SJSA1 (cell line): ENCODE measurements around the gene OPN5. TPM values are rescaled to one million over a fixed set of nuclear protein-coding genes. Genes with fewer than 3 reads are reported as not detected.
"Not testable (repeated sequence)": the region's sequence is repeated elsewhere in the genome, so short reads cannot be mapped to it uniquely, and the experiment has no call there.

ENCODE experiments used
- DNase-seq, 2 experiments: peaks; one replicate each; pipeline ENCODE4 v3.0.0-alpha.2; 2015 to 2020; ENCODE audit warnings: low spot score in 2 of 2, low read depth in 1 of 2
- H3K27ac ChIP-seq: fragments of 250-450 bp; sonication (Bioruptor Pico); 2 replicates; pipeline ENCODE4 v1.5.1; 2020; ENCODE audit warnings: mild to moderate bottlenecking, moderate library complexity
- H3K27me3 ChIP-seq: fragments of 250-450 bp; sonication (Bioruptor Pico); replicated peaks from 2 replicates; pipeline ENCODE4 v1.5.1; 2020; ENCODE audit warnings: mild to moderate bottlenecking, moderate library complexity
- H3K36me3 ChIP-seq: fragments of 250-450 bp; sonication (Bioruptor Pico); 2 replicates; pipeline ENCODE4 v1.5.1; 2020; ENCODE audit warnings: mild to moderate bottlenecking
- H3K4me1 ChIP-seq: fragments of 250-450 bp; sonication (Bioruptor Pico); replicated peaks from 2 replicates; pipeline ENCODE4 v1.6.1; 2021; ENCODE audit warnings: mild to moderate bottlenecking
- H3K4me3 ChIP-seq: fragments of 250-450 bp; sonication (Bioruptor Pico); 2 replicates; pipeline ENCODE4 v1.5.1; 2020; ENCODE audit warnings: mild to moderate bottlenecking
- H3K9me3 ChIP-seq: fragments of 250-450 bp; sonication (Bioruptor Pico); replicated peaks from 2 replicates; pipeline ENCODE4 v1.5.1; 2020; ENCODE audit warnings: mild to moderate bottlenecking
- total RNA-seq: library from RNA; depleted of rRNA; stranded (reverse); fragments of >200 nt; shearing (Covaris generic); gene quantifications from 2 replicates; pipeline ENCODE4 v1.2.3, GENCODE V29; 2014; rRNA removed

Gene OPN5, protein sequence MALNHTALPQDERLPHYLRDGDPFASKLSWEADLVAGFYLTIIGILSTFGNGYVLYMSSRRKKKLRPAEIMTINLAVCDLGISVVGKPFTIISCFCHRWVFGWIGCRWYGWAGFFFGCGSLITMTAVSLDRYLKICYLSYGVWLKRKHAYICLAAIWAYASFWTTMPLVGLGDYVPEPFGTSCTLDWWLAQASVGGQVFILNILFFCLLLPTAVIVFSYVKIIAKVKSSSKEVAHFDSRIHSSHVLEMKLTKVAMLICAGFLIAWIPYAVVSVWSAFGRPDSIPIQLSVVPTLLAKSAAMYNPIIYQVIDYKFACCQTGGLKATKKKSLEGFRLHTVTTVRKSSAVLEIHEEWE
- total RNA-seq: not detected in 2 replicates

DNA sequence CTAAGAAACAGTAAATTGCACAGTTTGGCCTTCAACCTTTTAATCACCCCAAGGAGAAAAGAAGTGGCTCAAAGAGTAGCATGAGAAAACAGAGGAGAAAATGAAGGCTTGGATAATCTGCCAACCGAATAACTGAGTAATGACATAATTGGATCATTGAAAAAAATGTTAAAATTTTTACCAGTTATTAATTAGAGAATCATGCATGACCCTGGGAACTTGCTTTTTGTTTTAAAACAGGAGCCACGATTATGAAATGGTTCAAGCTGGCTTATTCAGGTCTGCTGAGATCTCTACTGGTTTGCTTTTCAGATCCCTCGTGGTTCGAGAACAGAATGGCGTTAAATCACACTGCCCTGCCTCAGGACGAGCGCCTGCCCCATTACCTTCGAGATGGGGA is at the start of gene OPN5:
OPN5 (plus strand) TSS at position 301 of the 400 bp plus-strand sequence; CDS start at position 336, 35 bp downstream.
- no peak for DNase-seq
- Histone ChIP-seq H3K27ac (no peak within 1 kb of the TSS), H3K9me3 (no peaks in the 10 kb centered on the region), H3K4me3 (no peak within 1 kb of the TSS), H3K36me3 (no peaks in the 10 kb centered on the region), H3K4me1 (0 out of 2 replicates have a peak, but pooled peaks cover 3% of the 10 kb centered on the region), H3K27me3 (no peaks in the 10 kb centered on the region)

DNA sequence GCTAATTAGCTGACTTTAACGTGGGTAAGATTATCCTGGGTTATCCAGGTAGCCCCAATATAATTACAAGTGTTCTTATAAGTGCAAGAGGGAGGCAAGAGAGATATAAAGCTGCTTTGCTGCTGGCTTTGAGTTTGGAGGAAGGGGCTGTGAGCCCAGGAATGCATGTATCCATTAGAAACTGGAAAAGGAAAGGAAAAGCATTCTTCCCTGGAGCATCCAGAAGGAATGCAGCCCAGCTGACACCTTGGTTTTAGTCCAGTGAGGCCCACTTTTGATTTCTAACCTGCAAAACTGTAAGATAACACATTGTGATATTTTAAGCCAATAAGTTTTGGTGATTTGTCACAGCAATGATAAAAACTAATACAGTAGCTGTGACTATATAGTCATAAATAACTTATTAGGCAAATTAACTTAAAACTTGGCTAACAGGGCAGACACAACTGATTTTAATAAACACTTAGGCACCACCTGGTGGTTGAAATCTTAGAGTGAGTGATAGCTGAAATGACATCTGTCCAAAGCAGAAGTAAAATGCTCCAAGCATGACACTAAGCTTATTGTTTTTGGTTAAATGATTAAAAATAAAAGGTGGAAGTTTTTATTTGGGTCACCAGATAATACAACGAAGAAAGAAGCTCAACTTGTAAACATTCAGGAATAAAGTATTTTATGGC is 47.8 kb upstream of the OPN5 start:
- Histone ChIP-seq H3K4me1 (no peaks in the 10 kb centered on the region), H3K27ac (no peak overlapping the region), H3K36me3 (no peaks in the 10 kb centered on the region), H3K4me3 (no peak overlapping the region), H3K27me3 (no peaks in the 10 kb centered on the region), H3K9me3 (no peaks in the 10 kb centered on the region)
- no peak for DNase-seq

DNA sequence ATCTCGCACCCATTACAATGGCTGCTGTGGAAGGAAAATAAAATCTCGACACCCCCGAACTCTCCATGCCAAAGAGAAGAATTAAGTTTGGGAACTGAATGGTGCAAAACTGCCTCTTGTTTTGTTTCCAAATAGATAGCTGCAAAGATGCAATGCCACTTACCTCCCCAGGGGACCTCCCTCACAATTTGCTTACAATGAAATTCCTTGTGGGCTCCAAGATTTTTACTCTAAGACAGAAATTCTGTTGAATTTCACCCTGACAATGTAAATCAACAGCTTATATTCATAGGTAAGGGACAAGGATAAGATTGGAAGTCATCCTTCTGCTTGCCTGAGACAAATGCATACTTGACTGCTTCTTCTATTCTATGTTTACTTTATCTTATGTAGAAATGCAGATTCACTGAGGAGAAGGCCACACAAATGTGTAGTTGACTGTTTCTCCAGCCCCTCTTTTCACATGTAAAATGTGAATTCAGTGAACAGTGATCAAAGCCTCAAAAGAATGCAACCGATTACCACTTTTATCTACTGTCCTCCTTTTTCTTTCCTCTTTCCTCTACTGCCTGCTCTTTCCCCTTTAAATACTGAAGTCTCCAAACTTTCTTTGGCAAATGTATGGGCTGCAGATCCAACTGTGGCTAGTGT is 46.9 kb upstream of the OPN5 start:
- Histone ChIP-seq H3K4me1 (no peaks in the 10 kb centered on the region), H3K9me3 (no peaks in the 10 kb centered on the region), H3K4me3 (no peak overlapping the region), H3K36me3 (no peaks in the 10 kb centered on the region), H3K27me3 (no peaks in the 10 kb centered on the region), H3K27ac (no peak overlapping the region)
- DNase-seq: no peak

GRCh38 chr6:47736083-47736700 is 45.6 kb upstream of the OPN5 start:
- Histone ChIP-seq H3K36me3 (no peaks in the 10 kb centered on the region), H3K27me3 (no peaks in the 10 kb centered on the region), H3K4me3 (no peak overlapping the region), H3K27ac (no peak overlapping the region), H3K9me3 (no peaks in the 10 kb centered on the region), H3K4me1 (no peaks in the 10 kb centered on the region)
- no peak for DNase-seq

DNA sequence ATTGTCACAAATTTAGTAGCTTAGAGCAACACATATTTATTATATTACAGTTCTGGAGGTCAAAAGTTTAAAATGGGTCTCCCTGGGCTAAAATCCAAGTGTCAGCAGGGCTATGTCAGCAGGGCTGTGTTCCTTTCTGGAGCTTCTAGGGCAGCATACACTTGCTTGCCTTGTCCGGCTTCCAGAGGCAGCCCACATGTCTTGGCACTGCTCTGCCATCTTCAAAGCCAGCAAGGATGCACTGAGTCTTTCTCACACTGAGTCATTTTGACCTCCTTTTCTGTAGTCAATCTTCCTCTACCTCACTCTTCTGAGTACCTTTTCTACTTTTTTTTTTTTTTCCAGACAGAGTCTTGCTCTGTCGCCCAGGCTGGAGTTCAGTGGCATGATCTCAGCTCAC is 44.4 kb upstream of the OPN5 start:
- no peaks in the 10 kb centered on the region for H3K36me3 ChIP-seq
- no peaks in the 10 kb centered on the region for H3K4me1 ChIP-seq
- no peak overlapping the region for H3K27ac ChIP-seq
- no peaks in the 10 kb centered on the region for H3K9me3 ChIP-seq
- no peaks in the 10 kb centered on the region for H3K27me3 ChIP-seq
- H3K4me3 ChIP-seq: no peak overlapping the region
- DNase-seq: no peak

DNA sequence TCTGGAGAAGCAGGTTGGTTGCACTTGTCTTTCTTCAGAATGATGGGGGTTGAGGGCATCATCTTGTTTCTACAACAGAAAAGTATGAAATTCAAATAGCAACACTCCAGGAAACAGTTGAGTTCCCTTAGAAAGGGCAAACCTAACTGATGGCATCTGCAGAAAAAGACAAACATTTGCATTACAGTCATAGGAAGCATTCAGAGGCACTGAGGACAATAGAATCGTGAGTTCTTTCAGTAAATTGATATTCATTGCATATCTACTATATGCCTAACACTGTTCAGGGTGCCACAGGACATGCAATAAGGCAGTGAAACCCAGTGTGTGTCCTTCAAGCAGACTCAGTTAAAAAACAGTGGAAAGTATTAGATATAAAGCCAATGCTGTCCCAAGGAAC is 41.1 kb upstream of the OPN5 start:
- no peaks in the 10 kb centered on the region for H3K36me3 ChIP-seq
- H3K27ac ChIP-seq: no peak overlapping the region
- DNase-seq: no peak
- no peaks in the 10 kb centered on the region for H3K4me1 ChIP-seq
- H3K27me3 ChIP-seq: no peaks in the 10 kb centered on the region
- no peaks in the 10 kb centered on the region for H3K9me3 ChIP-seq
- no peak overlapping the region for H3K4me3 ChIP-seq

DNA sequence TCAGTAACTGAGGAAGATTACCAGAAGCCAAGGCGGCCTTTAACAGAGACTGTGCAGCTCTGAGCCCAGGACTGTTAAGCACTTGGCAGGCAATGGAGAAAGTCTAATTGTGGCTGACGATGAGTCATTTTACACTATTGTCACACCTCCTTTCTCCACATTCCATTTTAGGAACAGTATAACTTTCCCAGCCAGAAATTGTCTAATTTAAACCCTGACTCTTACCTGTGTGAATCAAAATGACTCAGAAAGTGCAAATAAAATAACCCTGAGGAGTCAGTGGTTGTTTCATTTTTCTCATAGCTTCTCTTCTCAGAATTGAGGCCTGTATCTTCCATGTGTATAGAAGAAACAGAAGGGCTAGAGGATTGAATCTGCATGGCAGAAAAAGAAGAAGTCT is 40.0 kb upstream of the OPN5 start:
- no peak overlapping the region for H3K4me3 ChIP-seq
- no peaks in the 10 kb centered on the region for H3K4me1 ChIP-seq
- H3K9me3 ChIP-seq: no peaks in the 10 kb centered on the region
- H3K27me3 ChIP-seq: no peaks in the 10 kb centered on the region
- no peak overlapping the region for H3K27ac ChIP-seq
- no peak for DNase-seq
- H3K36me3 ChIP-seq: no peaks in the 10 kb centered on the region

GRCh38 chr6:47743744-47744143 is 38.1 kb upstream of the OPN5 start:
- no peak overlapping the region for H3K27ac ChIP-seq
- no peak overlapping the region for H3K4me3 ChIP-seq
- H3K27me3 ChIP-seq: no peaks in the 10 kb centered on the region
- DNase-seq: no peak
- H3K36me3 ChIP-seq: no peaks in the 10 kb centered on the region
- no peaks in the 10 kb centered on the region for H3K4me1 ChIP-seq
- H3K9me3 ChIP-seq: no peaks in the 10 kb centered on the region

DNA sequence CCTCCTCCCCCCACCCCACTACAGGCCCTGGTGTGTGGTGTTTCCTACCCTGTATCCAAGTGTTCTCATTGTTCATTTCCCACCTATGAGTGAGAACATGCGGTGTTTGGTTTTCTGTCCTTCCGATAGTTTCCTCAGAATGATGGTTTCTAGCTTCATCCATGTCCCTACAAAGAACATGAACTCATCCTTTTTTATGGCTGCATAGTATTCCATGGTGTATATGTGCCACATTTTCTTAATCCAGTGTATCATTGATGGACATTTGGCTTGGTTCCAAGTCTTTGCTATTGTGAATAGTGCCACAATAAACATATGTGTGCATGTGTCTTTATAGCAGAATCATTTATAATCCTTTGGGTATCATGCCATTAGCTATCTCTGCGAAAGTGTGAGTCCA is 36.6 kb upstream of the OPN5 start:
- H3K9me3 ChIP-seq, H3K27me3 ChIP-seq, H3K36me3 ChIP-seq, H3K4me3 ChIP-seq, H3K27ac ChIP-seq, DNase-seq, H3K4me1 ChIP-seq: not testable (repeated sequence)

- Histone ChIP-seq H3K27me3 (no peaks in the 10 kb centered on the region), H3K36me3 (no peaks in the 10 kb centered on the region), H3K27ac (no peak overlapping the region), H3K4me1 (no peaks in the 10 kb centered on the region), H3K9me3 (no peaks in the 10 kb centered on the region), H3K4me3 (no peak overlapping the region)
- no peak for DNase-seq
Observed at GRCh38 chr6:47749757-47750156, 32.1 kb upstream of the OPN5 start.

GRCh38 chr6:47752801-47753200 is 29.0 kb upstream of the OPN5 start:
- Histone ChIP-seq H3K36me3 (no peaks in the 10 kb centered on the region), H3K27me3 (no peaks in the 10 kb centered on the region), H3K9me3 (no peaks in the 10 kb centered on the region), H3K4me3 (no peak overlapping the region), H3K4me1 (no peaks in the 10 kb centered on the region), H3K27ac (no peak overlapping the region)
- no peak for DNase-seq

- Histone ChIP-seq H3K4me1 (no peaks in the 10 kb centered on the region), H3K9me3 (no peaks in the 10 kb centered on the region), H3K27me3 (no peaks in the 10 kb centered on the region), H3K36me3 (no peaks in the 10 kb centered on the region), H3K4me3 (no peak overlapping the region), H3K27ac (no peak overlapping the region)
- no peak for DNase-seq
Observed at GRCh38 chr6:47759364-47759763, 22.5 kb upstream of the OPN5 start.

DNA sequence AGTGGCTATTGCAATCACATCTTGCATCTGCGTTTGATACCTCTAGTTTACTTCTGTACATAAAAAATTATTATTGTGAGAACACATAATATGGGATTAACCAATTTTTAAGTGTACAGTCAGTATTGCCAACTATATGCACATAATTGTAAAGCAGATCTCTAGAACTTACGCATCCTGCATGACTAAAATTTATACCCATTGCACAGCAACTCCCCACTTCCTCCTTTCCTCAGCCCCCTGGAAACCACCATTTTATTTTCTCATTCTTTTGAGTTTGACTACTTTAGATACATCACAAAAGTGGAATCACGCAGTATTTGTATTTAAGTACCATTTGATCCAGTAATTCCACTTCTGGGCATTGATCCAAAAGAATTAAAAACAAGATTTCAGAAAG is 19.3 kb upstream of the OPN5 start:
- Histone ChIP-seq H3K4me3 (no peak overlapping the region), H3K27me3 (no peaks in the 10 kb centered on the region), H3K27ac (no peak overlapping the region), H3K36me3 (no peaks in the 10 kb centered on the region), H3K4me1 (no peaks in the 10 kb centered on the region), H3K9me3 (no peaks in the 10 kb centered on the region)
- DNase-seq: no peak

DNA sequence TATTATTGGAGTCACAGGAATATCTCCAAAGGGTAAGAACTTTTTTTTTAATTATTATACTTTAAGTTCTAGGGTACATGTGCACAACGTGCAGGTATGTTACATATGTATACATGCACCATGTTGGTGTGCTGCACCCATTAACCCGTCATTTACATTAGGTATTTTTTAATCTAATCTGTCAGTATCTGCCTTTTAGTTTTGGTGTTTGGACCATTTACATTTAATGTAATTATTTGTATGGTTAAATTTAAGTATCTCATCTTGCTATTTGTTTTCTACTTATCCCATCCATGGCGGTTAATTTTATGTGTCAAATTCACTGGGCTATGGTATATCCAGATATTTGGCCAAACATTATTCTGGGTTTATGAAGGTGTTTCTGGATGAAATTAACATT is 15.4 kb upstream of the OPN5 start:
- no peaks in the 10 kb centered on the region for H3K36me3 ChIP-seq
- no peak overlapping the region for H3K27ac ChIP-seq
- no peaks in the 10 kb centered on the region for H3K27me3 ChIP-seq
- H3K4me1 ChIP-seq: no peaks in the 10 kb centered on the region
- no peak for DNase-seq
- H3K9me3 ChIP-seq: no peaks in the 10 kb centered on the region
- no peak overlapping the region for H3K4me3 ChIP-seq
